ENCODE data around the gene IFNAR2. TPM values are rescaled to one million over a fixed set of nuclear protein-coding genes. Genes with fewer than 3 reads are reported as not detected.

Gene IFNAR2
- total RNA-seq, 2 donors from 2014 or later: 30.5 to 30.7 TPM

- Mint-ChIP-seq H3K9me3 (peaks cover 0 to 8% of the 10 kb centered on the region in 2 donors), H3K4me3 (no peak overlapping the region), H3K27ac (no peak overlapping the region), H3K36me3 (ENCODE audit: insufficient read depth in 2 of 2) (peaks cover 25 to 42% of the 10 kb centered on the region in 2 donors), H3K27me3 (ENCODE audit: low read depth) (no peaks in the 10 kb centered on the region), H3K4me1 (ENCODE audit: low read depth) (peaks cover 61% of the 10 kb centered on the region)
- ATAC-seq (replicated peaks in 1 of 2) (no peak), DNase-seq (no peak)
Measured at GRCh38 chr21:33254766-33255165, 25.0 kb downstream of the IFNAR2 start.

GRCh38 chr21:33255404-33255803, 25.7 kb downstream of the IFNAR2 start:
- Mint-ChIP-seq H3K36me3 (ENCODE audit: insufficient read depth in 2 of 2) (peaks cover 24 to 39% of the 10 kb centered on the region in 2 donors), H3K4me3 (no peak overlapping the region), H3K4me1 (ENCODE audit: low read depth) (peaks cover 67% of the 10 kb centered on the region), H3K27ac (peak overlapping the region; percentile 29), H3K9me3 (peaks cover 0 to 8% of the 10 kb centered on the region in 2 donors), H3K27me3 (ENCODE audit: low read depth) (no peaks in the 10 kb centered on the region)
- DNase-seq (no peak), ATAC-seq (replicated peaks in 1 of 2) (peak; percentile 57 to 69)

GRCh38 chr21:33256019-33256418, 26.3 kb downstream of the IFNAR2 start:
- Mint-ChIP-seq H3K27ac (peak overlapping the region; percentile 34), H3K4me3 (peak overlapping the region; percentile 13 to 29), H3K27me3 (ENCODE audit: low read depth) (no peaks in the 10 kb centered on the region), H3K9me3 (peaks cover 0 to 8% of the 10 kb centered on the region in 2 donors), H3K36me3 (ENCODE audit: insufficient read depth in 2 of 2) (peaks cover 20 to 33% of the 10 kb centered on the region in 2 donors), H3K4me1 (ENCODE audit: low read depth) (peaks cover 69% of the 10 kb centered on the region)
- DNase-seq (no peak), ATAC-seq (replicated peaks in 1 of 2) (peak; percentile 78 to 82)

- peaks cover 73% of the 10 kb centered on the region for H3K4me1 Mint-ChIP-seq (ENCODE audit: low read depth)
- peaks cover 0 to 8% of the 10 kb centered on the region in 2 donors for H3K9me3 Mint-ChIP-seq
Measured at GRCh38 chr21:33257094-33257803, 27.5 kb downstream of the IFNAR2 start.

GRCh38 chr21:33258475-33258874, 28.7 kb downstream of the IFNAR2 start:
- DNase-seq (no peak), ATAC-seq (replicated peaks in 1 of 2) (no peak)
- H3K4me1 Mint-ChIP-seq (ENCODE audit: low read depth): peaks cover 62% of the 10 kb centered on the region
- H3K9me3 Mint-ChIP-seq: peaks cover 0 to 8% of the 10 kb centered on the region in 2 donors
- H3K27ac Mint-ChIP-seq: no peak overlapping the region
- peaks cover 13 to 26% of the 10 kb centered on the region in 2 donors for H3K36me3 Mint-ChIP-seq (ENCODE audit: insufficient read depth in 2 of 2)
- no peak overlapping the region for H3K4me3 Mint-ChIP-seq
- H3K27me3 Mint-ChIP-seq (ENCODE audit: low read depth): no peaks in the 10 kb centered on the region

More at GRCh38 chr21:33257094-33257803, 27.5 kb downstream of the IFNAR2 start:
- no peak overlapping the region for H3K27ac Mint-ChIP-seq
- H3K4me3 Mint-ChIP-seq: no peak overlapping the region
- ATAC-seq (replicated peaks in 1 of 2) (no peak), DNase-seq (no peak)
- no peaks in the 10 kb centered on the region for H3K27me3 Mint-ChIP-seq (ENCODE audit: low read depth)
- H3K36me3 Mint-ChIP-seq (ENCODE audit: insufficient read depth in 2 of 2): peaks cover 17 to 30% of the 10 kb centered on the region in 2 donors

GRCh38 chr21:33259428-33259827, 29.7 kb downstream of the IFNAR2 start:
- peaks cover 13 to 30% of the 10 kb centered on the region in 2 donors for H3K36me3 Mint-ChIP-seq (ENCODE audit: insufficient read depth in 2 of 2)
- H3K27ac Mint-ChIP-seq: no peak overlapping the region
- DNase-seq (no peak), ATAC-seq (replicated peaks in 1 of 2) (peak; percentile 71 to 73)
- H3K4me3 Mint-ChIP-seq: peak overlapping the region in 1 of 2 donors; percentile 41
- peaks cover 62% of the 10 kb centered on the region for H3K4me1 Mint-ChIP-seq (ENCODE audit: low read depth)
- H3K27me3 Mint-ChIP-seq (ENCODE audit: low read depth): no peaks in the 10 kb centered on the region
- peaks cover 0 to 8% of the 10 kb centered on the region in 2 donors for H3K9me3 Mint-ChIP-seq

- H3K27me3 Mint-ChIP-seq (ENCODE audit: low read depth): no peaks in the 10 kb centered on the region
- peaks cover 0 to 8% of the 10 kb centered on the region in 2 donors for H3K9me3 Mint-ChIP-seq
- H3K4me1 Mint-ChIP-seq (ENCODE audit: low read depth): peaks cover 57% of the 10 kb centered on the region
- no peak for DNase-seq
- ATAC-seq (replicated peaks in 1 of 2): no peak
- H3K27ac Mint-ChIP-seq: peak overlapping the region; percentile 28
- H3K4me3 Mint-ChIP-seq: peak overlapping the region in 1 of 2 donors; percentile 41
- H3K36me3 Mint-ChIP-seq (ENCODE audit: insufficient read depth in 2 of 2): peaks cover 10 to 27% of the 10 kb centered on the region in 2 donors
Measured at GRCh38 chr21:33259995-33260394, 30.3 kb downstream of the IFNAR2 start.

- no peak for DNase-seq
- H3K36me3 Mint-ChIP-seq (ENCODE audit: insufficient read depth in 2 of 2): peaks cover 9 to 21% of the 10 kb centered on the region in 2 donors
Measured at GRCh38 chr21:33261635-33262034, 31.9 kb downstream of the IFNAR2 start.

GRCh38 chr21:33262921-33263320, 33.2 kb downstream of the IFNAR2 start:
- peaks cover 52% of the 10 kb centered on the region for H3K4me1 Mint-ChIP-seq (ENCODE audit: low read depth)
- H3K9me3 Mint-ChIP-seq: no peaks in the 10 kb centered on the region
- H3K36me3 Mint-ChIP-seq (ENCODE audit: insufficient read depth in 2 of 2): peaks cover 5 to 16% of the 10 kb centered on the region in 2 donors
- no peaks in the 10 kb centered on the region for H3K27me3 Mint-ChIP-seq (ENCODE audit: low read depth)
- H3K4me3 Mint-ChIP-seq: no peak overlapping the region
- DNase-seq (no peak), ATAC-seq (replicated peaks in 1 of 2) (no peak)
- no peak overlapping the region for H3K27ac Mint-ChIP-seq

More at GRCh38 chr21:33261635-33262034, 31.9 kb downstream of the IFNAR2 start:
- ATAC-seq (replicated peaks in 1 of 2): no peak
- peaks cover 51% of the 10 kb centered on the region for H3K4me1 Mint-ChIP-seq (ENCODE audit: low read depth)
- no peak overlapping the region for H3K4me3 Mint-ChIP-seq
- H3K27ac Mint-ChIP-seq: no peak overlapping the region
- H3K27me3 Mint-ChIP-seq (ENCODE audit: low read depth): no peaks in the 10 kb centered on the region
- peaks cover 0 to 6% of the 10 kb centered on the region in 2 donors for H3K9me3 Mint-ChIP-seq

GRCh38 chr21:33264561-33264960, 34.8 kb downstream of the IFNAR2 start:
- ATAC-seq (replicated peaks in 1 of 2) (no peak), DNase-seq (no peak)
- no peaks in the 10 kb centered on the region for H3K27me3 Mint-ChIP-seq (ENCODE audit: low read depth)
- no peak overlapping the region for H3K4me3 Mint-ChIP-seq
- H3K9me3 Mint-ChIP-seq: no peaks in the 10 kb centered on the region
- H3K27ac Mint-ChIP-seq: no peak overlapping the region
- H3K4me1 Mint-ChIP-seq (ENCODE audit: low read depth): peaks cover 56% of the 10 kb centered on the region
- H3K36me3 Mint-ChIP-seq (ENCODE audit: insufficient read depth in 2 of 2): peaks cover 8 to 22% of the 10 kb centered on the region in 2 donors

- H3K36me3 Mint-ChIP-seq (ENCODE audit: insufficient read depth in 2 of 2): peaks cover 8 to 31% of the 10 kb centered on the region in 2 donors
- peaks cover 55% of the 10 kb centered on the region for H3K4me1 Mint-ChIP-seq (ENCODE audit: low read depth)
- ATAC-seq (replicated peaks in 1 of 2): peak in 1 of 2 donors; percentile 15
- H3K27me3 Mint-ChIP-seq (ENCODE audit: low read depth): no peaks in the 10 kb centered on the region
- no peaks in the 10 kb centered on the region for H3K9me3 Mint-ChIP-seq
- DNase-seq: peak in 1 of 2 donors; percentile 23
- peak overlapping the region; percentile 86 for H3K27ac Mint-ChIP-seq
- H3K4me3 Mint-ChIP-seq: peak overlapping the region; percentile 89 to 92
Measured at GRCh38 chr21:33265664-33266049, 35.9 kb downstream of the IFNAR2 start.

- H3K9me3 Mint-ChIP-seq: no peaks in the 10 kb centered on the region
- H3K4me1 Mint-ChIP-seq (ENCODE audit: low read depth): peaks cover 55% of the 10 kb centered on the region
- no peaks in the 10 kb centered on the region for H3K27me3 Mint-ChIP-seq (ENCODE audit: low read depth)
- peaks cover 8 to 36% of the 10 kb centered on the region in 2 donors for H3K36me3 Mint-ChIP-seq (ENCODE audit: insufficient read depth in 2 of 2)
- DNase-seq: peak; percentile 79 to 84
- ATAC-seq (replicated peaks in 1 of 2): peak; percentile 77 to 81
- H3K27ac Mint-ChIP-seq: peak within 1 kb of the TSS; percentile 94
- H3K4me3 Mint-ChIP-seq: peak within 1 kb of the TSS; percentile 92 to 95
Measured at GRCh38 chr21:33266050-33266788, 36.5 kb downstream of the IFNAR2 start, which contains the start of gene IL10RB. Gene IL10RB, plus strand, starts transcription at chr21:33266367. Its CDS starts 99 bp downstream, at chr21:33266466.

GRCh38 chr21:33266789-33267135, 37.0 kb downstream of the IFNAR2 start:
- peak overlapping the region; percentile 92 to 95 for H3K4me3 Mint-ChIP-seq
- H3K27me3 Mint-ChIP-seq (ENCODE audit: low read depth): no peaks in the 10 kb centered on the region
- peak overlapping the region; percentile 94 for H3K27ac Mint-ChIP-seq
- peak; percentile 37 to 49 for DNase-seq
- H3K9me3 Mint-ChIP-seq: no peaks in the 10 kb centered on the region
- H3K4me1 Mint-ChIP-seq (ENCODE audit: low read depth): peaks cover 49% of the 10 kb centered on the region
- peak; percentile 36 to 39 for ATAC-seq (replicated peaks in 1 of 2)
- peaks cover 8 to 39% of the 10 kb centered on the region in 2 donors for H3K36me3 Mint-ChIP-seq (ENCODE audit: insufficient read depth in 2 of 2)
